Measurements from ENCODE around the gene DOCK10. TPM values are rescaled to one million over a fixed set of nuclear protein-coding genes. Genes with fewer than 3 reads are reported as not detected.

Gene DOCK10
- total and polyA plus RNA-seq, 9 of the 15 experiments (the other 6 are each of a cell fraction or from before 2014, with no cell fraction given), result 0.01 to 0.87 (median 0.18) TPM

GRCh38 chr2:225033440-225034318, 8.6 kb downstream of the DOCK10 start:
- in situ Hi-C loops (cut with MboI) (no loop called here), intact Hi-C loops (cut with micrococcal nuclease) (no loop called here)
- ChIA-PET POLR2A (no interaction called here), CTCF (ENCODE audit: low intra/inter-chr PET ratio) (no interaction called here)
- ATAC-seq, result no peak
- Histone ChIP-seq H3K27ac (ENCODE audit: extremely low read depth, low read depth, low read length) (no peak overlapping the region), H4K20me1 (replicated peaks; ENCODE audit: control insufficient read depth, insufficient read depth, low read length) (no peaks in the 10 kb centered on the region), H3K27me3 (ENCODE audit: control insufficient read depth in 2 of 2, insufficient read depth in 2 of 2, low read length in 2 of 2) (no peaks in the 10 kb centered on the region), H3K4me2 (ENCODE audit: insufficient read depth, low read length) (no peak overlapping the region), H3K9me1 (ENCODE audit: control insufficient read depth, insufficient read depth, low read length) (no peaks in the 10 kb centered on the region), H3K4me3 (no peak overlapping the region), H3K36me3 (ENCODE audit: control insufficient read depth, insufficient read depth, low read length) (no peaks in the 10 kb centered on the region), H3K79me2 (ENCODE audit: control insufficient read depth, insufficient read depth, low read length) (no peaks in the 10 kb centered on the region), H3K9me3 (replicated peaks; ENCODE audit: control insufficient read depth, insufficient read depth, low read depth, low read length) (no peaks in the 10 kb centered on the region; the same call in 1 of the 2 replicates), H3K9ac (ENCODE audit: insufficient read depth in 1 of 2, low read depth in 2 of 2, low read length in 2 of 2) (no peak overlapping the region), H2AFZ (ENCODE audit: low read depth, low read length) (no peak overlapping the region), H3K4me1 (replicated peaks in 1 of 2; ENCODE audit: control insufficient read depth in 2 of 2, insufficient read depth in 2 of 2, low read length in 2 of 2) (no peaks in the 10 kb centered on the region)
- BruUV-seq (replicated peaks), result no TSS peak
- no peak for DNase-seq (ENCODE audit: extremely low read depth in 1 of 4, low spot score in 3 of 4)
- FAIRE-seq, result no peak
- WGBS (ENCODE audit: insufficient coverage, low coverage, missing lambda C conversion rate), result 4% methylated on average over 6 of the region's 6 CpGs
- TF ChIP-seq FOXA1 (IDR thresholded peaks at IDR 0.05; ENCODE audit: borderline replicate concordance) (no peak), ZNF12 (CRISPR knock-in tag; IDR thresholded peaks at IDR 0.05) (no peak), TBP (optimal IDR thresholded peaks at IDR 0.05; ENCODE audit: low read depth, low read length) (no peak), ZBTB2 (IDR thresholded peaks at IDR 0.05) (no peak), CHAMP1 (IDR thresholded peaks at IDR 0.05) (no peak), ARID3B (CRISPR knock-in tag; IDR thresholded peaks at IDR 0.05; ENCODE audit: borderline replicate concordance) (no peak), NEUROD1 (IDR thresholded peaks at IDR 0.05; ENCODE audit: borderline replicate concordance, low read depth, low read length, partially characterized antibody) (no peak), FOSL1 (tag; conservative IDR thresholded peaks at IDR 0.05) (no peak), ARID3A (IDR thresholded peaks at IDR 0.05; ENCODE audit: borderline replicate concordance, low read depth, low read length) (no peak), MAZ (CRISPR knock-in tag; conservative IDR thresholded peaks at IDR 0.05 in 1 of 2, IDR thresholded peaks at IDR 0.05 in 1 of 2) (no peak), ZNF668 (CRISPR knock-in tag; IDR thresholded peaks at IDR 0.05) (no peak), MITF (IDR thresholded peaks at IDR 0.05) (no peak)

All from K562 (cell line).